Measurements from ENCODE around the gene HERC3.

Gene HERC3

GRCh38 chr4:88575186-88575585, 17.1 kb upstream of the HERC3 start:
- POLR2A ChIA-PET (ENCODE audit: low non-redundant PET): interaction anchor here (0.6 kb wide), 1 partner anchor 317 kb away, joined by 4 read pairs; no protein-coding TSS in a partner anchor
- no peak overlapping the region for H3K27ac ChIP-seq
- DNase-seq (ENCODE audit: low spot score): no peak
- no peak for TF ChIP-seq CTCF (conservative IDR thresholded peaks at IDR 0.05; ENCODE audit: low read depth)
- CTCF ChIA-PET: interaction anchor here (1.7 kb wide), 1 partner anchor 36 kb away, joined by 4 read pairs; no protein-coding TSS in a partner anchor

- no peak for DNase-seq (ENCODE audit: low spot score)
- ChIA-PET CTCF (no interaction called here), POLR2A (ENCODE audit: low non-redundant PET) (no interaction called here)
- no peak overlapping the region for H3K27ac ChIP-seq
- TF ChIP-seq CTCF (conservative IDR thresholded peaks at IDR 0.05; ENCODE audit: low read depth): no peak
These were observed 9.8 kb upstream of the HERC3 start for GRCh38 chr4:88582493-88582892.

- CTCF ChIA-PET: interaction anchor here (0.5 to 0.8 kb wide), 2 partner anchors 44 to 57 kb away, joined by 3 to 4 read pairs; no protein-coding TSS in a partner anchor
- no peak for DNase-seq (ENCODE audit: low spot score)
- no peak overlapping the region for H3K27ac ChIP-seq
- POLR2A ChIA-PET (ENCODE audit: low non-redundant PET): no interaction called here
- TF ChIP-seq CTCF (conservative IDR thresholded peaks at IDR 0.05; ENCODE audit: low read depth): no peak
These were observed 8.4 kb upstream of the HERC3 start for GRCh38 chr4:88583631-88584470.

GRCh38 chr4:88584471-88584900, 7.8 kb upstream of the HERC3 start:
- ChIA-PET CTCF (no interaction called here), POLR2A (ENCODE audit: low non-redundant PET) (no interaction called here)
- H3K27ac ChIP-seq: no peak overlapping the region
- no peak for DNase-seq (ENCODE audit: low spot score)
- TF ChIP-seq CTCF (conservative IDR thresholded peaks at IDR 0.05; ENCODE audit: low read depth): no peak

GRCh38 chr4:88585917-88586316, 6.4 kb upstream of the HERC3 start:
- POLR2A ChIA-PET (ENCODE audit: low non-redundant PET): no interaction called here

GRCh38 chr4:88587306-88587705, 5.0 kb upstream of the HERC3 start:
- no peak overlapping the region for H3K27ac ChIP-seq
- TF ChIP-seq CTCF (conservative IDR thresholded peaks at IDR 0.05; ENCODE audit: low read depth): no peak
- CTCF ChIA-PET: no interaction called here
- DNase-seq (ENCODE audit: low spot score): no peak
- POLR2A ChIA-PET (ENCODE audit: low non-redundant PET): no interaction called here

More at GRCh38 chr4:88585917-88586316, 6.4 kb upstream of the HERC3 start:
- H3K27ac ChIP-seq: no peak overlapping the region
- CTCF ChIA-PET: interaction anchor here (0.6 to 0.7 kb wide), 2 partner anchors 10 to 84 kb away, joined by 3 read pairs; no protein-coding TSS in a partner anchor
- TF ChIP-seq CTCF (conservative IDR thresholded peaks at IDR 0.05; ENCODE audit: low read depth): no peak
- no peak for DNase-seq (ENCODE audit: low spot score)

Data from RWPE1 (cell line).